Measurements from ENCODE around the gene CARD19.

The CARD19 gene

DNA sequence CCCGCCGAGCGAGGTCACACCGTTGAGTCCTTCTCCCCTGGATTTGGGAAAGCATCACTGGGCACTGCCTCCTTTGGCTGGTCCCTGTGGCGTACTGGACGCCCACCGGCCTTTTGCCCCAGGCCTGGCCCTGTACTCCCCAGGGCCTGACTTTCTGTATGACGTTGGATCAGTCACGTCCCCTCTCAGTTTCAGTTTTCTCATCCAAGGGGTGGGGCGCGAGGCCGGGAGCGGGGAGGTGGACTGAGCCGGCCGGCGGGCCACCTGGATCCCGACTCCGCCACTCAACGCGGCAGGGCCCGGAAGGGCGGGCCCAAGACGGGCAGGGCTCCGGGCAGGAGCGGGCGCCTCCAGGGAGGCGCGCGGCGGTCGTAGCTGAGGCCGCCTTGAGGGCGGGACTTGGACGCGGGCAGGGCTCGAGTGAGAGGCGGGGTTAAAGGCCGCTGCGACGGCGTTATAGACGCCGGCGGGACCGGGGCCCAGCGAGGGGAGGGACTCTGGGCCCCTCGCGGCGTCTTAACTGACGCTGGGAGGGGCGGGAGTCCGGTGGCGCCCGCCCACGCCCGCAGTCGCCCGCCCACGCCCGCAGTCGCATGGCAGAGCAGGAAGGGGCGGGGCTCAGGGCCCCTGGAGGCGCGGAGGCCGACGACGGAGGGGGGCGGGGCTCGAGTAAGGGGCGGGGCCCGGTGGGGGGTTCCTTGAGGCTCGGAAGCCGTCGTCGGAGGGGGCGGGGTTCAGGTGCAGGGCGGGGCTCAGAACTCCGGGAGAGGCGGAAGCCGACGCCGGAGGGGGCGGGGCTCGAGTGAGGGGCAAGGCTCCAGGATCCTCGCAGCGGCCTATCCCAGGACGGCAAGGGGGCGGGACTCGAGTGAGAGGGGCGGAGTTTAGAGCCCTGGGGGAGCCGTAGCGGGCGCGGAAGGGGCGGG lies 549 bp upstream of the CARD19 start:
- Histone ChIP-seq H3K9me3 (ENCODE audit: control insufficient read depth, low read length) (no peaks in the 10 kb centered on the region), H3K36me3 (ENCODE audit: control insufficient read depth, insufficient read depth, low read length) (no peaks in the 10 kb centered on the region), H3K4me3 (ENCODE audit: low read depth, low read length) (peak overlapping the region; percentile 81), H3K9ac (no peak overlapping the region), H3K27me3 (ENCODE audit: control insufficient read depth, insufficient read depth, low read length) (no peaks in the 10 kb centered on the region), H2AFZ (peak overlapping the region; percentile 74), H3K4me1 (peaks cover 9% of the 10 kb centered on the region), H3K27ac (peak overlapping the region; percentile 84), H3K4me2 (ENCODE audit: low read length) (peak overlapping the region; percentile 76), H3K79me2 (peaks cover 5% of the 10 kb centered on the region)
- TF ChIP-seq CTCF (IDR thresholded peaks at IDR 0.05), result no peak

GRCh38 chr9:93096811-93097382 lies 880 bp downstream of the CARD19 start:
- Histone ChIP-seq H3K27ac (peak overlapping the region; percentile 62), H3K4me3 (ENCODE audit: low read depth, low read length) (peak overlapping the region; percentile 81), H3K9me3 (ENCODE audit: control insufficient read depth, low read length) (no peaks in the 10 kb centered on the region), H3K79me2 (peaks cover 9% of the 10 kb centered on the region), H3K27me3 (ENCODE audit: control insufficient read depth, insufficient read depth, low read length) (no peaks in the 10 kb centered on the region), H2AFZ (peak overlapping the region; percentile 80), H3K4me1 (peaks cover 9% of the 10 kb centered on the region), H3K9ac (no peak overlapping the region), H3K4me2 (ENCODE audit: low read length) (peak overlapping the region; percentile 70), H3K36me3 (ENCODE audit: control insufficient read depth, insufficient read depth, low read length) (no peaks in the 10 kb centered on the region)
- TF ChIP-seq CTCF (IDR thresholded peaks at IDR 0.05), result no peak

DNA sequence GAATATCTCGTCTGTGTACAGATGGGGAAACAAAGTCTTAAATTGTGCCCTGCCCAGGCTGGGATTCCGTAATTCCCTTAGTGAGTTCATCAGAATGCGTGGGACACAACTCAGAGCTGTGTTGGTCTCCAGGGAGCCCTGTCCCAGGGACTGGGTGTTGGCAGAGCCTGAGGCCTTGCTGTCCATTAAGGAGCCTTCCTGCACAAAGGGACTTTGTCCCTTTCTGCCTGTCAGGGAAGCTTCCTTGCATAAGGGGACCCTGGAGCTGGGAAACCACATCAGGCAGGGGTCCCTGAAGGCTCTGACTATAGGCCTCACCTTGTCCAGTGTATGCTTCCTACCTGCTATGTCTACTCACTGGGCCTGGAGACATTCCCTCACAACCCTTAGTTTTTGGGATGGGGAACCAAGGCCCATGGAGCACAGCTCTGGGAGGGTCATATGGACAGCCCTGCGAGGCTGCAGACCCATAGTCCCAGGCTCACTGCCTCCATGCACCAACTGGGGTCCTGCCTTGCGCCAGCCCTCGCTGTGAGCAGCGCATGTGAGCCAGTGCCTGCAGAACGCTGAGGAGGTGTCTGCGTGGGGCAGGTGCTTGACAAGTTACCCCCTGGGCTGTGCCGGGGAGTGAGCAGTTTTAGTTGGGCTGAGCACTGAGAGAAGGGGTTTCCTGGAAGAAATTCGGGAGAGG lies 1.6 kb downstream of the CARD19 start:
- Histone ChIP-seq H3K9me3 (ENCODE audit: control insufficient read depth, low read length) (no peaks in the 10 kb centered on the region), H2AFZ (no peak overlapping the region), H3K4me1 (peaks cover 9% of the 10 kb centered on the region), H3K27me3 (ENCODE audit: control insufficient read depth, insufficient read depth, low read length) (no peaks in the 10 kb centered on the region), H3K27ac (no peak overlapping the region), H3K9ac (no peak overlapping the region), H3K4me3 (ENCODE audit: low read depth, low read length) (peak overlapping the region; percentile 36), H3K36me3 (ENCODE audit: control insufficient read depth, insufficient read depth, low read length) (no peaks in the 10 kb centered on the region), H3K79me2 (peaks cover 9% of the 10 kb centered on the region), H3K4me2 (ENCODE audit: low read length) (peak overlapping the region; percentile 70)
- no peak for TF ChIP-seq CTCF (IDR thresholded peaks at IDR 0.05)

DNA sequence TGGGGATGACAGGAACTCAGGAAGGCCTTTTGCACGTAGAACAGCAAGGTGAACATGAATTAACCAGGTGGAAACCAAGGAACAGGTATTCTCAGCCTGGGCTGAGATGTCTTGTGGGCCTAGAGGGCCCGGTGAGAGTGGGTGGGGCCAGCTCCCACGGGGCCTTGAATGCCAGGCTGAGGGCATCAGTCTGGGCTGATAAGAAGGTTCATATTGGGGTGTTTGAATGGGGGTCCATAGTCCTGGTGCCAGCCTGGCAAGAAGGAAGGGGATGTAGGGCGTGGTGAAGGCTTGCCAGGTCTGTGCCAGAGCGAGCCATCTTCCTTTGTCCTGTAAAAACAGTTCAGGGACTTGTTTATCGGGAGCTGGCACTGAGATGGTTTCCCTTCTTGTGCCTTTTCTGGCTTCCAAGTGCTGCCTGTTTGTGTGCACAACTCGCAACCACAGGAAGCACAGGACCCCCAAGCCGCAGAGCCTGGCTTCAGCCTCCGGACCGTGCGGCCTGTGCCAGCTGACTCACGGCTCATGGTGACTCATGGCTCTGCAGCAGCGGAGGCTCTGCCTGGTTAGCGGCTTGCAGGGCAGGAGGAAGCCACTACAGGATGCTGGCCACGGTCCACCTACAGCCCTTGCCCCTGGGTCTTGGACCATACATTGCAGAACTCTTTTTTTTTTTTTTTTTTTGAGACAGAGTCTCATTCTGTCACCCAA lies 2.4 kb downstream of the CARD19 start:
- Histone ChIP-seq H3K27ac (no peak overlapping the region), H3K27me3 (ENCODE audit: control insufficient read depth, insufficient read depth, low read length) (no peaks in the 10 kb centered on the region), H2AFZ (no peak overlapping the region), H3K4me2 (ENCODE audit: low read length) (peak overlapping the region; percentile 39), H3K36me3 (ENCODE audit: control insufficient read depth, insufficient read depth, low read length) (no peaks in the 10 kb centered on the region), H3K4me3 (ENCODE audit: low read depth, low read length) (no peak overlapping the region), H3K9ac (no peak overlapping the region), H3K4me1 (peaks cover 6% of the 10 kb centered on the region), H3K9me3 (ENCODE audit: control insufficient read depth, low read length) (no peaks in the 10 kb centered on the region), H3K79me2 (peaks cover 9% of the 10 kb centered on the region)
- no peak for TF ChIP-seq CTCF (IDR thresholded peaks at IDR 0.05)

Measured in parathyroid adenoma (tissue), 2 donors.